ENCODE results near the gene TBX21.

The TBX21 gene

DNA sequence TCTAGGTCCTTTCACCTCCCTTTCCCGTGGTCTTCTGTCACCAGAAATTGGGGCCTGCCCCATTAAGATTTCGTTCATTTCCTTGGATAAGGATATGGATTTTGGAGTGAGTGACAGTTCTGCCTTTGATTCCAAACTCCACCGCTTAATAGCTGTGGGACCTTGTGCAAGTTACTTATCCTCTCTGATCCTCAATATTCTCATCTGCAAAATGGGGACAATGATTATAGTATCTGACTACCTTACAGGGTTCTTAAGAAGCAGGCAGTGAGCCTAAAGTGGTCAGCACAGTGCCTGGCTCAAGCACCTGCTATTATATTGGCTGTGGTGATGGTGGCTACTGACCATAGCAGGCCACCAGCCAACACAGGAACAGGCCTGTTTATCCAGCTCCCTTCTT lies 23.4 kb upstream of the TBX21 start:
- no peak for DNase-seq (ENCODE audit: low read depth)
- no peak overlapping the region for H3K4me3 ChIP-seq (ENCODE audit: low read length)
- TF ChIP-seq, protein P1, sequence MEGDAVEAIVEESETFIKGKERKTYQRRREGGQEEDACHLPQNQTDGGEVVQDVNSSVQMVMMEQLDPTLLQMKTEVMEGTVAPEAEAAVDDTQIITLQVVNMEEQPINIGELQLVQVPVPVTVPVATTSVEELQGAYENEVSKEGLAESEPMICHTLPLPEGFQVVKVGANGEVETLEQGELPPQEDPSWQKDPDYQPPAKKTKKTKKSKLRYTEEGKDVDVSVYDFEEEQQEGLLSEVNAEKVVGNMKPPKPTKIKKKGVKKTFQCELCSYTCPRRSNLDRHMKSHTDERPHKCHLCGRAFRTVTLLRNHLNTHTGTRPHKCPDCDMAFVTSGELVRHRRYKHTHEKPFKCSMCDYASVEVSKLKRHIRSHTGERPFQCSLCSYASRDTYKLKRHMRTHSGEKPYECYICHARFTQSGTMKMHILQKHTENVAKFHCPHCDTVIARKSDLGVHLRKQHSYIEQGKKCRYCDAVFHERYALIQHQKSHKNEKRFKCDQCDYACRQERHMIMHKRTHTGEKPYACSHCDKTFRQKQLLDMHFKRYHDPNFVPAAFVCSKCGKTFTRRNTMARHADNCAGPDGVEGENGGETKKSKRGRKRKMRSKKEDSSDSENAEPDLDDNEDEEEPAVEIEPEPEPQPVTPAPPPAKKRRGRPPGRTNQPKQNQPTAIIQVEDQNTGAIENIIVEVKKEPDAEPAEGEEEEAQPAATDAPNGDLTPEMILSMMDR (conservative IDR thresholded peaks at IDR 0.05; ENCODE audit: low read length) = no peak

DNA sequence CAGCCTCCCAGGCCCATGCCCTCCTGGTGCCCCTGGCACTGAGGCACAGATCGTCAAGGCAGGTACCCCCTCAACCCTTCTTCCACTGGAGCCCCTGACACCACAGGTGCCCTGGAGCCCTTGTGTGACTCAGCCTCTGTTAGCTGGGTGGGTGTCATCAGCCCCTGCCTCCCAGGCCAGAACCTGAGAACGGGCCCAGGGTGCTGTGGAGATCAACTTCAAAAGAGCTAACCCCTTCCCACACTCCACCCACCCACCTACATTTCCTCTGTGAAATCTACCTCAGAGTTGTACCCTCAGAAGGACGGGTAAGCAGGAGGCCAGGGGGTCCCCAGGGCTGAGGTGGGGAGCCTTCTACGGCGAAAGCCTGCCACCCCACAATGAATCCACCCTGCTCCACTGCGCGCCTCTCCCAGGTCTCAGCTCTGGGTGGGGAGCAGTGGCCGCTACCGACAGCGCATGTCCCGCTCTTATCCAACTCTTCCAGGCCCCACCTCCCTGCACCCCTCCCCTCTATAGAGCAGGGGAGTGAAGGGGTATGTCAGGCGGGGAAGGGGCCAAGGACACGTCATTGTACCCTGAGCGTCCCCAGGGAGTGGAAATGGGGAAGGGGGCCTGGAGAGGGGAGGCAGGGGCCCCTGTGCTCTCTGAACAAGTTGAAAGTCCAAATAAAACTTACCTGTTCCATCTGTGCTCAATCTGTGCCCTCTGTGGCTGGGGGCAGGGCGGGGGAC lies 21.5 kb upstream of the TBX21 start:
- H3K4me3 ChIP-seq (ENCODE audit: low read length) = no peak overlapping the region
- TF ChIP-seq, protein P1 (conservative IDR thresholded peaks at IDR 0.05; ENCODE audit: low read length) = no peak
- DNase-seq (ENCODE audit: low read depth) = no peak

- TF ChIP-seq, protein P1 (conservative IDR thresholded peaks at IDR 0.05; ENCODE audit: low read length) = no peak
- DNase-seq (ENCODE audit: low read depth) = no peak
- H3K4me3 ChIP-seq (ENCODE audit: low read length) = no peak overlapping the region
Measured at GRCh38 chr17:47712330-47713023, 20.6 kb upstream of the TBX21 start.

DNA sequence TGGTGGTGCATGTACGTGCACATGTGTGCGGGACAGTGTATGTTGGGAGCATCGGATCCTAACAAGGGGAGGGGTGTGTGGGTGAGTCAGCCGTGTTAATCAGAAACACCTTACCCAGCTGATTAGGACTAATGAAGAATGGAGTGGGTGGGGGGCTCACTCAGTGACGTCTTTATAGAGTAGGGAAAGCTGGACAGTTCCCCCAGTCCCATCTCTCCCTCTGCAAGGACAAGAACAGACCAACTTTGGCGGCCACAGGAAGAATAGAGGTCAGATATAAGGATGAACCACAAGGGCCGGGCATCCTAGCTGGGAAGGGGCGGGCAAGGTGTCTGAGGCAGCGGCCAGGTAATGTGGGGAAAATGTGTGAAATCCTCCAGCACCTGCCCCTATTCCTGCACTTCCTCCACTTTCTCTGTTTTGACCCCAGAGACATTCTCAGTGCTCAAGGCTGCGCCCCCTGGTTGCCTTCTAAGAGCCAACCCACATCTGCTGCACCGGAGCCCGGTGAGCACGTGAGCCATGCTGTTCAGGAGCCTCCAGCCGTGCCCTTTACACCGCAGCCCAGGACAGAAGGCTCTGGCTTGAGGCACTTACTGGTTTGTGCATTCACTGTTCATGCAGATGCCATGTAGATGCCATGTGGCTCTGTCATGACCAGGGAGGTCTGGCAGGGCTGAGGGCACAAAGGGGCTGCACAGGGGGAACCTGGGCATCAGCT lies 18.9 kb upstream of the TBX21 start:
- no peak overlapping the region for H3K4me3 ChIP-seq (ENCODE audit: low read length)
- no peak for DNase-seq (ENCODE audit: low read depth)
- TF ChIP-seq, protein P1 (conservative IDR thresholded peaks at IDR 0.05; ENCODE audit: low read length) = no peak

GRCh38 chr17:47714773-47715396 lies 18.2 kb upstream of the TBX21 start:
- TF ChIP-seq, protein P1 (conservative IDR thresholded peaks at IDR 0.05; ENCODE audit: low read length) = no peak
- no peak for DNase-seq (ENCODE audit: low read depth)
- no peak overlapping the region for H3K4me3 ChIP-seq (ENCODE audit: low read length)

GRCh38 chr17:47715669-47716325 lies 17.2 kb upstream of the TBX21 start:
- TF ChIP-seq, protein P1 (conservative IDR thresholded peaks at IDR 0.05; ENCODE audit: low read length) = no peak
- no peak for DNase-seq (ENCODE audit: low read depth)
- H3K4me3 ChIP-seq (ENCODE audit: low read length) = no peak overlapping the region

Measured in AG10803 (cell line).